A549 (cell line): ENCODE data around the gene CLP1. TPM values are rescaled to one million over a fixed set of nuclear protein-coding genes. Genes with fewer than 3 reads are reported as not detected.

Experiments
- ATAC-seq, 2 experiments: fragments of 200-7000 bp in 1 of 2; fragments of >200 bp in 1 of 2; cut with Nextera tagmentation in 1 of 2; cut with Tn5 transposase in 1 of 2; 3 replicates each; pipeline versions ENCODE4 v1.8.0 to v1.9.1; 2018 to 2020; ENCODE audit warnings: mild to moderate bottlenecking in 1 of 2, moderate library complexity in 1 of 2
- CTCF ChIA-PET: fragments of 300-600 bp; sonication (Branson Sonifier 250); formaldehyde crosslinking; extraction: SDS; loops from one replicate; lab custom pipeline; 2021; ENCODE audit warnings: antibody characterized with exemption, inconsistent platforms; lab: Yijun Ruan, JAX
- POLR2A ChIA-PET: fragments of 350-600 bp; formaldehyde crosslinking; extraction: SDS; loops from one replicate; lab custom pipeline; 2021; ENCODE audit warnings: antibody characterized with exemption, inconsistent platforms; lab: Yijun Ruan, JAX
- DNase-seq, 2 experiments: peaks; one replicate each; pipeline versions ENCODE4 v3.0.0 to v3.0.0-alpha.2; 2011 to 2016; ENCODE audit warnings: low read depth in 1 of 2, low spot score in 1 of 2
- FAIRE-seq: peaks from 2 replicates; lab custom pipeline; 2011; peaks lifted over from hg19 to GRCh38; lab: Jason Lieb, UNC
- H3K27ac ChIP-seq, 2 experiments: fragments of >200 bp; sonication (Bioruptor Twin); formaldehyde crosslinking; 3 replicates each; pipeline ENCODE4 v1.5.1; 2016 to 2017
- H3K4me1 ChIP-seq: fragments of >200 bp; sonication (Bioruptor Twin); formaldehyde crosslinking; 3 replicates; pipeline ENCODE4 v1.6.1; 2016
- H3K4me2 ChIP-seq: fragments of >200 bp; sonication (Bioruptor Twin); formaldehyde crosslinking; 3 replicates; pipeline ENCODE4 v1.6.1; 2016
- H3K4me3 ChIP-seq: fragments of >200 bp; sonication (Bioruptor Twin); formaldehyde crosslinking; 3 replicates; pipeline ENCODE4 v1.5.1; 2016
- H3K9me3 ChIP-seq: fragments of >200 bp; sonication (Bioruptor Twin); formaldehyde crosslinking; 3 replicates; pipeline ENCODE4 v1.6.1; 2016
- E2F6 ChIP-seq: IDR thresholded peaks from 2 replicates; pipeline ENCODE4 v1.6.1; 2012; ENCODE audit warnings: low read depth, borderline replicate concordance
- EHF ChIP-seq: fragments of 250-450 bp; sonication (Bioruptor Pico); IDR thresholded peaks from 2 replicates; pipeline ENCODE4 v1.5.0; 2020; ENCODE audit warnings: mild to moderate bottlenecking
- GATA3 ChIP-seq: IDR thresholded peaks from 2 replicates; pipeline ENCODE4 v1.6.1; 2012; ENCODE audit warnings: borderline replicate concordance
- HEYL ChIP-seq: fragments of 250-450 bp; sonication (Bioruptor Pico); IDR thresholded peaks from 2 replicates; pipeline ENCODE4 v1.8.0; 2021; ENCODE audit warnings: mild to moderate bottlenecking, moderate library complexity
- HMGXB4 ChIP-seq: fragments of 250-450 bp; sonication (Bioruptor Pico); IDR thresholded peaks from 2 replicates; pipeline ENCODE4 v1.5.0; 2021; ENCODE audit warnings: mild to moderate bottlenecking, moderate library complexity, borderline replicate concordance
- HOXA7 ChIP-seq: fragments of 250-450 bp; sonication (Bioruptor Pico); IDR thresholded peaks from 2 replicates; pipeline ENCODE4 v1.5.0; 2020; ENCODE audit warnings: mild to moderate bottlenecking, moderate library complexity
- HOXB13 ChIP-seq: fragments of 250-450 bp; sonication (Bioruptor Pico); IDR thresholded peaks from 2 replicates; pipeline ENCODE4 v1.5.0; 2020; ENCODE audit warnings: low read depth, mild to moderate bottlenecking, moderate library complexity
- HOXB5 ChIP-seq: fragments of 250-450 bp; sonication (Bioruptor Pico); IDR thresholded peaks from 2 replicates; pipeline ENCODE4 v1.5.0; 2020; ENCODE audit warnings: mild to moderate bottlenecking, moderate library complexity
- KDM1A ChIP-seq: fragments of 200-600 bp; sonication (generic); IDR thresholded peaks from 2 replicates; pipeline ENCODE4 v1.6.1; 2016; ENCODE audit warnings: low read depth, mild to moderate bottlenecking
- KDM5A ChIP-seq: fragments of 200-600 bp; sonication (generic); IDR thresholded peaks from 2 replicates; pipeline ENCODE4 v1.6.1; 2016; ENCODE audit warnings: antibody characterized with exemption, mild to moderate bottlenecking
- NFE2L2 ChIP-seq: fragments of 150-350 bp; conservative IDR thresholded peaks from 2 replicates; pipeline ENCODE4 v1.6.1; 2014; ENCODE audit warnings: low read length
- RCOR1 ChIP-seq: fragments of 150-350 bp; IDR thresholded peaks from 2 replicates; pipeline ENCODE4 v1.6.1; 2014; ENCODE audit warnings: antibody characterized with exemption, low read length, low read depth
- REST ChIP-seq: fragments of 200-600 bp; sonication (generic); IDR thresholded peaks from 2 replicates; pipeline ENCODE4 v1.6.1; 2016; ENCODE audit warnings: antibody characterized with exemption, mild to moderate bottlenecking, moderate library complexity
- SREBF2 ChIP-seq: fragments of 450-650 bp; IDR thresholded peaks from 2 replicates; pipeline ENCODE4 v1.6.1; 2014; ENCODE audit warnings: mild to moderate bottlenecking, moderate library complexity
- TFCP2L1 ChIP-seq: fragments of 250-450 bp; sonication (Bioruptor Pico); IDR thresholded peaks from 2 replicates; pipeline ENCODE4 v1.5.0; 2021; ENCODE audit warnings: mild to moderate bottlenecking
- ZFP36 ChIP-seq: fragments of 450-650 bp; IDR thresholded peaks from 2 replicates; pipeline ENCODE4 v1.6.1; 2014; ENCODE audit warnings: borderline replicate concordance; ENCODE audit not compliant: partially characterized antibody
- whole genome bisulfite sequencing: methylation state at CpG from one replicate; pipeline ENCODE4 v1.1.6; 2017; ENCODE audit errors: missing lambda C conversion rate; 5-methylcytosine and 5-hydroxymethylcytosine counted together
- polyA plus RNA-seq, 4 experiments: library from polyadenylated mRNA; depleted of rRNA in 3 of 4; stranded (reverse); fragments of >200 nt; fragmentation: RNase III in 1 of 4; extraction: RNeasy Plus Mini Kit Qiagen cat#74134 plus additional on column Dnase treatment in 1 of 4; gene quantifications; 2 replicates in 3 of 4; 3 replicates in 1 of 4; pipeline ENCODE4 v1.2.3, GENCODE V29; 2011 to 2017
- TF ChIP-seq, protein P1 (sequence below): fragments of >200 bp; sonication (Bioruptor Twin); formaldehyde crosslinking; IDR thresholded peaks from 3 replicates; pipeline ENCODE4 v1.6.1; 2016
- TF ChIP-seq, protein P2 (sequence below): fragments of 450-650 bp; IDR thresholded peaks from 2 replicates; pipeline ENCODE4 v1.6.1; 2014; ENCODE audit warnings: antibody characterized with exemption

The CLP1 gene
- polyA plus RNA-seq, 2 of the 4 experiments (the other 2 are of a cell fraction), result 22.8 to 31.8 TPM

GRCh38 chr11:57679396-57679795, 21.8 kb downstream of the CLP1 start:
- H3K27ac ChIP-seq, result no peak overlapping the region
- WGBS, result 97% methylated on average over 4 of the region's 4 CpGs
- no peak overlapping the region for H3K4me2 ChIP-seq

DNA sequence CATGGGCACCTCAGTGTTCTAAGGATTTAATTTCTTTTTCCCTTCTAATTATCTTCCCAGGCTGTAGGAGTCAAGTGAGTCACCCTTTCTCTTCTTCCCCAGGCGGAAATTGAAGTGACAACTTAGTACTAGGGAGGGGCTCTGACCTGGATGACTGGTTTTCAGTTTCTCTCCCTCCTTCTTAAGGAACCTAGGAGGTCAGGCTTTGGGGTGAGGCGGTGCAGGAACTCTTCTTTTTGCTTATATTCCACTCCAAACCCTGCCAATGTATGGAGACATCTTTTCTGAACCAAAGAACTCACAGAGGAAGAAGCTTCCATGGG, 23.0 kb downstream of the CLP1 start:
- no peak overlapping the region for H3K4me3 ChIP-seq
- H3K4me2 ChIP-seq, result no peak overlapping the region
- DNase-seq (no peak), FAIRE-seq (no peak), ATAC-seq (no peak)
- WGBS, result 75% methylated on average over 2 of the region's 2 CpGs
- POLR2A ChIA-PET, result no interaction called here
- CTCF ChIA-PET, result no interaction called here
- no peak for TF ChIP-seq REST
- H3K27ac ChIP-seq, result no peak overlapping the region
- no peaks in the 10 kb centered on the region for H3K9me3 ChIP-seq
- 0 out of 3 replicates have a peak, but pooled peaks cover 4% of the 10 kb centered on the region for H3K4me1 ChIP-seq

More at GRCh38 chr11:57679396-57679795, 21.8 kb downstream of the CLP1 start:
- ChIA-PET CTCF (no interaction called here), POLR2A (no interaction called here)
- no peak for TF ChIP-seq E2F6
- no peak for TF ChIP-seq HOXA7
- no peak for TF ChIP-seq NFE2L2
- TF ChIP-seq SREBF2, result no peak
- TF ChIP-seq KDM5A, result no peak
- TF ChIP-seq, protein P1, sequence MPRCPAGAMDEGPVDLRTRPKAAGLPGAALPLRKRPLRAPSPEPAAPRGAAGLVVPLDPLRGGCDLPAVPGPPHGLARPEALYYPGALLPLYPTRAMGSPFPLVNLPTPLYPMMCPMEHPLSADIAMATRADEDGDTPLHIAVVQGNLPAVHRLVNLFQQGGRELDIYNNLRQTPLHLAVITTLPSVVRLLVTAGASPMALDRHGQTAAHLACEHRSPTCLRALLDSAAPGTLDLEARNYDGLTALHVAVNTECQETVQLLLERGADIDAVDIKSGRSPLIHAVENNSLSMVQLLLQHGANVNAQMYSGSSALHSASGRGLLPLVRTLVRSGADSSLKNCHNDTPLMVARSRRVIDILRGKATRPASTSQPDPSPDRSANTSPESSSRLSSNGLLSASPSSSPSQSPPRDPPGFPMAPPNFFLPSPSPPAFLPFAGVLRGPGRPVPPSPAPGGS, result no peak
- TF ChIP-seq HOXB13 (CRISPR knock-in tag), result no peak
- no peak for TF ChIP-seq ZFP36
- no peak for TF ChIP-seq TFCP2L1 (CRISPR knock-in tag)
- no peak for TF ChIP-seq HMGXB4 (CRISPR knock-in tag)
- TF ChIP-seq, protein P2, sequence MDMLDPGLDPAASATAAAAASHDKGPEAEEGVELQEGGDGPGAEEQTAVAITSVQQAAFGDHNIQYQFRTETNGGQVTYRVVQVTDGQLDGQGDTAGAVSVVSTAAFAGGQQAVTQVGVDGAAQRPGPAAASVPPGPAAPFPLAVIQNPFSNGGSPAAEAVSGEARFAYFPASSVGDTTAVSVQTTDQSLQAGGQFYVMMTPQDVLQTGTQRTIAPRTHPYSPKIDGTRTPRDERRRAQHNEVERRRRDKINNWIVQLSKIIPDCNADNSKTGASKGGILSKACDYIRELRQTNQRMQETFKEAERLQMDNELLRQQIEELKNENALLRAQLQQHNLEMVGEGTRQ, result no peak
- no peak for TF ChIP-seq EHF
- TF ChIP-seq HOXB5 (CRISPR knock-in tag), result no peak
- TF ChIP-seq KDM1A, result no peak
- TF ChIP-seq GATA3, result no peak
- no peak for TF ChIP-seq RCOR1
- no peak for TF ChIP-seq HEYL (CRISPR knock-in tag)
- 0 out of 3 replicates have a peak, but pooled peaks cover 4% of the 10 kb centered on the region for H3K4me1 ChIP-seq
- no peaks in the 10 kb centered on the region for H3K9me3 ChIP-seq
- FAIRE-seq (no peak), ATAC-seq (no peak), DNase-seq (no peak)
- H3K4me3 ChIP-seq, result no peak overlapping the region
